NCI-H345 (cell line): Measurements from ENCODE around the gene AVPR1B.

Source experiments
- DNase-seq: peaks from one replicate; lab custom pipeline; 2025; lab: John Stamatoyannopoulos, UW

AVPR1B gene

DNA sequence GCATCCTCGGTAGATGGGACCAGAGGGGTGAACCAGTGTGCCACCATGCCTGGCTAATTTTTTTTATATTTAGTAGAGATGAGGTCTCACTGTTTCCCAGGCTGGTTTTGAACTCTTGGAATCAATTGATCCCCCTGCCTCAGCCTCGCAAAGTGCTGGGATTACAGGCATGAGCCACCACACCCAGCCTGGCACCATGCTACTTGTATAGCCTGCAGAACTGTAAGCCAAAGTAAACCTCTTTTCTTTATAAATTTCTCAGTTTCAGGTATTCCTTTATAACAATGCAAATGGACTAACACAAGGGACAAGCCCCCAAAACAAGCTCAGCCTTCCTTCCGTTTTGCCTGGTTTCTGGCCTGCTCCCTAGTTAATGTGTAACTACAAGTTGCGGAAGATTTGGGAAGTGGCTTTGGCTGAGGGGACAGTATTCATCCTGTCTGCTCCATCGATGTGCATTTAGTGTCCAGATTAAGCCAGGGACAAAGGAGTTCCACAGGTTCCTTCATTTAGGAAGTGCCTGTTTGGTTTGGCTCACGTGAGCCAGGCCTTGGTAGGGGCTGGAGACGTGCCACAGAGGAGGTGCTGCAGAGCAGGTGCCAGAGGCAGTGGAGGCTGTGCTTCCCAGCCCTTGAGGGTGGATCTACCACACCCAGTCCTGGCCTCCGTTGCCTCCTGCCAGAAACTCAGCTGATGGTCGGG lies 4.4 kb downstream of the AVPR1B start:
- no peak for DNase-seq

GRCh38 chr1:206111271-206111927 lies 5.8 kb downstream of the AVPR1B start:
- no peak for DNase-seq

DNA sequence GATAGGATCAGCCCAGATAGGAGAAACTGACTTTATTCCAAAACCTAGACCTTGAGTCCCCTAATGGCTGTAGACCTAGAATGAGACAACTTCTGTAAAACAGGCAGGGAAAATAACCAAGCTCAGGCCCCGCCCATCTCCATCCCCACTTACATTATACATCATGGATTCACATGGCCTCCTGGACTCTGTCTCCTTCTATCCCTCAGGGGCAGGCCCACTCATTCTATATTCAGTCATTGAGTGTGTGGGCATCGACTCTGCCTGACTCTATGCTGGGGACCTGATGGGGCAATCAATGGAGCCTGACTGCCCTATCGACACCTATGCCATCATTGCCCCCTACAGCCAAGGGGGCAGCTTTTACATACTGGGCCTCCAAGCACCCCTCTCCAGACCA lies 6.4 kb downstream of the AVPR1B start:
- DNase-seq, result no peak

- DNase-seq, result no peak
Measured at GRCh38 chr1:206110161-206110560, 7.0 kb downstream of the AVPR1B start.

DNA sequence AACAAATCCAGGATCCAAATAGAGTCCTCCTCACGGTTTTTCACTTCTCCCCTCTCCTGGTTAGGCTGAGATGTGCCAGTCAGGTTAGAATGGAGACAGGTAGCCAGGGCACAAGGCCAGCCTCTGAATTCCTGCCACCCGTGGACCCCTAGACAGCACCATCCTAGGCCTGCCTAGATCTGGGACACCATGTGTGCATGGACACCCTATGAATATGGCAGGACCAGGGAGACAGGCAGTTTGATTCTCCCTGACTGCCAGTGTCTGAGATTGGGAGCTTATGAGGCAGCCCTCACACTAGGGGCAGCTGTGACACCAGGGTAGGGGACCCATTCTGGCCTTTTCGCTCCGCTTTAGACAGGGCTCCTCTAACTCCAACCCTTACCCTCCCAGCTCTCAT lies 7.5 kb downstream of the AVPR1B start:
- no peak for DNase-seq

DNA sequence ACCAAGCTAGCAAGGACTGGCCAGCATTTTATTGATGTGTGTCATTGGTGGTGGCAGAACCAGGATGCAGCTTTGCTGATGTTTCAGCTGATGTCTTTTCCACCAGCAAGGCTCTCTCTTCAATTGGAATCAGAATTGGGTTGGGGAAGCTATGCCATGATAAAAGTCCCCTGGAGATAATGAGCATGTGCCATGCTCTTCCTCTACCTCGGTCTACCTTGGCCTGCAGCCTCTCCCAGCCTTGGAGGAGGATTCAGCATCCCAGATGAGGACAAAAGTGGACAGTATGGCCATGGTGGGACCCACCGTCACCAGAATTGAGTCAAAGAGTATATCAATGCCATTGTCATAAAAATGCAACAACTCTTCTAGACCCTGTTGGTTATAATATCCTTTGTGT lies 8.6 kb downstream of the AVPR1B start:
- no peak for DNase-seq

DNA sequence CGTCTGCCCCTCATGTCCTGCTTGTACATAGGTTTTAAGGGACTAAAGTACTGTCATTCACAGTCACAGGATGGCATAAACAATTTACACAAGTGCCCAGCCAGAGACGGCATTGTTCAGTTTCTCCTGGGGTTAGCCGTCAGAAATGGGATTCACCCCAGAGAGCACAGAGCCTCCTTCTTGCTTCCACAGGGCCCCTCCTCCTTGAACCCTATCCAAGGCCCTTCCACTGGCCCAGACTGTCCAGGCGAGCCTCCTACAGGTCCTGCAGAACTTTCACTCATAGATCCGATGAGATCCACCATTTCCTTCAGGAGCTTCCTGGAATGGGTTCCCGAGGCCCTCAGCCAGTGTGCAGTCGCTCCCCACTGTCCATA lies 10.0 kb downstream of the AVPR1B start:
- no peak for DNase-seq

GRCh38 chr1:206106328-206107167 lies 10.6 kb downstream of the AVPR1B start:
- peak; percentile 74 for DNase-seq

DNA sequence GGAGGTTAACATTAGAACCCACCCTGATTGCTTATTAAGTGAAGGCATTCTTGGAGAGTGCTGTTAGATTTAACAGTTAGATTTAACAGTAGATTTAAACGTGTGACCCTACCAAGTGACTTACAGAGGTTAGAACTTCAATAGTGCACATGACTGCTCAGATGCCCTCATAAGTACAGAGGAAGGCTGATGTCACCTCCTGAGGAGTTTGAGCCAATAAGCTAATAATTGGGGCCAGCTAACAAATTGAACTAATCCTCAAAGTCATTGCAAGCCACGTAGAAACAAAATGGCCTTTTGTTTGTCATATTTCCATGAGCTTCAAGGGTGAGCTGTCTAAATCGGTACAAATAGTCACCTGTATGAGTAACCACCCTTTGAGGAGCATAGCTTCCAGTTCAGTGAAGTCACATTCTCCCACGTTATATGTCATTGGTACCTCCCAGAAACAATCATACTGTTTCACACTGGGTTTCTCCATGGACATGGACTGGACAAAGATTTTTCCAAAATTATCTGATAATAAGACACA lies 11.7 kb downstream of the AVPR1B start:
- DNase-seq, result no peak

- no peak for DNase-seq
Measured at GRCh38 chr1:206103979-206104378, 13.2 kb downstream of the AVPR1B start.

DNA sequence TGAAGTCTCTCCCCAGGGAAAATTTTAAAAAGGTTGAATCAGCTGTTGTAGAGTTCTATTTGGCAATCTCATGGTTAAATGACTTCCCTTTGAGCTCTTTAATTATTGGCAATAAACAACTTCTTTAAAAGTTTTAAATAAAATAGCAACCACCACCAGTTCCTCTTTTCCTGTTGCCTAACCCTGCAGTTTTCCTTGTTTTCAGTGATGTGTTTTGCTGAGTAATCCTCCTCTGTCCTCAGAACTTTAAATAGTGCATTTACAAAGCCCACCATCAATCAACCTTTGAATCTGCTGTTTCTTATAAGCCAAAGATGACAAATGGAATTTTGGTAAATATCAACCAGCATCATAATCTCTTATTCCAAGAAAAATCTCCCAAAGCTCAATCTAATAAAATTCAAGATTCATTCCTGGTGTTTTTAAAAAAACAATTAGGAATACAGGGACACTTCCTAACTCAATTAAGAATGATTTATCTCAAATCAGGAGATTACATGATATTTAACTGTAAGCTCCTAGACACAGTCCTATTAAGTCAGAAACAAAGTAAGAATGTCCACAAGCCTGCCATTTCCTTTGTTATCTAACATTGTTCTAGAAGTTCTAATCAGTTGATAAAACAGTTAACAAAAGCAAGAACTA lies 14.8 kb downstream of the AVPR1B start:
- no peak for DNase-seq

GRCh38 chr1:206101351-206102045 lies 15.7 kb downstream of the AVPR1B start:
- no peak for DNase-seq

- no peak for DNase-seq
Measured at GRCh38 chr1:206100226-206100815, 16.9 kb downstream of the AVPR1B start.

- DNase-seq, result no peak
Measured at GRCh38 chr1:206098242-206098919, 18.8 kb downstream of the AVPR1B start.

DNA sequence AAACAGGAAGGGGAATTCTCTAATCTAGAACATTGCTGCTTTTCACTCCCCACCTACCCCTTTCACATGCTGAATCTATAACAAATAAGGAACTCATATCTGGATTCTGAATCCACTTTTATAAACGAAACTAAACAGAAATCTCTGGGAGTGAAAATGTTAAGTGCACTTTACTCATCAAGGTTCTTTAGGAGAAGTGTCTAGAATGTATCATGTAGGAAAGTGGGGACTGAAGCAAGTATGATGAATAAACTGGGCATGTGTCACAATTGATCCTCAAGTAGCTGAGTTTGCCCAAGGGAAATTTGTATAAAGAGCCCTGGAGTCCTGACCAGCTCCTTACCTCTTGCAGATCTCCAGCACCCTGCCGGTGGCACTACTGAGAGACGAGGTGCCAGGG lies 19.8 kb downstream of the AVPR1B start:
- no peak for DNase-seq

GRCh38 chr1:206094024-206094423 lies 23.2 kb downstream of the AVPR1B start:
- DNase-seq, result no peak

- DNase-seq, result no peak
Measured at GRCh38 chr1:206089341-206089740, 27.8 kb downstream of the AVPR1B start.

GRCh38 chr1:206087091-206087490 lies 30.1 kb downstream of the AVPR1B start:
- DNase-seq, result no peak

DNA sequence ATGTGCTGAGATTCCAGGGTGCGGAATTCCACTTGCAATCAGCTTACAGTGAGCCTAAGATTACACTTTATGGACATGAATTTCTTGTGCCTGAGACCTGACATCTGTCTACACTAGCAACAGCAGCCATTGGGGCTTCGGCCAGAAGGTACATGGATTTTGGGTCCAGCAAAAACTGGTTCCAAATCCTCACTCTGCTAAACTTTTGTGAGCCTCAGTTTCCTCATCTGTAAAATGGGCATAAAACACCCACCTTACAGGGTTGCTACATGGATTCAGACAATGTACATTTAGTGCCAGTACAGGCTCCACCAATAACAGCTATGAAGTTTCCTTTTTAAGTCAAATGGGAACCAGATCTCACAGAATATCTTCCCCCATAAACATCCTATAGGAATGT lies 33.4 kb downstream of the AVPR1B start:
- no peak for DNase-seq

- no peak for DNase-seq
Measured at GRCh38 chr1:206082831-206083695, 34.1 kb downstream of the AVPR1B start.
